A673 (cell line): ENCODE data around the gene ABHD10.

Experiments used
- EZH2 ChIP-seq: fragments of 200-600 bp; sonication (generic); IDR thresholded peaks from 2 replicates; pipeline ENCODE4 v1.6.1; 2017; ENCODE audit warnings: borderline replicate concordance, low read depth, mild to moderate bottlenecking, mixed read lengths, antibody characterized with exemption, low read length; ENCODE audit not compliant: poor library complexity, severe bottlenecking
- TF ChIP-seq, protein P1 (sequence below): fragments of 300-800, 200-600 bp; sonication (generic); conservative IDR thresholded peaks from 2 replicates; pipeline ENCODE4 v1.5.1; 2017; ENCODE audit warnings: low read depth, mild to moderate bottlenecking, antibody characterized with exemption, low read length, moderate library complexity, mixed read lengths

DNA sequence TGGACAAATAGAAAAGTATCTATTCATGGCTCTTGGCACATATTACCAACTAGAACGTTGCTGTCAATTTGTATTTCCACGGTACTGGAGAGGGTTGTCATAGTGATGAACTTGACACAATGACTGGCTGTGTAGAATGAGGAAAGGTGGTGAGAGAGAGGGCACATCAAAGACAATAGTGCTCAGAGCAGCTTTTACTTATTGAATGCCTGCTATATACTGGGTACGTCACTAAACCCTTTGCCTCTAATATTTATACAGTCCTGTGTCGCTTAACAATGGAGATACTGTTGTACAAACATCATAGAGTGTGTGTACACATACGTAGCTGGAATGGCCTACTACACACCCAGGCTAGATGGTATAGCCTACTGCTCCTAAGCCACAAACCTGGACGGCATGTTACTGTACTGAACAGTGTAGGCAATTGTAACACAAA, 64.0 kb downstream of the ABHD10 start:
- TF ChIP-seq EZH2: no peak
- TF ChIP-seq, protein P1, sequence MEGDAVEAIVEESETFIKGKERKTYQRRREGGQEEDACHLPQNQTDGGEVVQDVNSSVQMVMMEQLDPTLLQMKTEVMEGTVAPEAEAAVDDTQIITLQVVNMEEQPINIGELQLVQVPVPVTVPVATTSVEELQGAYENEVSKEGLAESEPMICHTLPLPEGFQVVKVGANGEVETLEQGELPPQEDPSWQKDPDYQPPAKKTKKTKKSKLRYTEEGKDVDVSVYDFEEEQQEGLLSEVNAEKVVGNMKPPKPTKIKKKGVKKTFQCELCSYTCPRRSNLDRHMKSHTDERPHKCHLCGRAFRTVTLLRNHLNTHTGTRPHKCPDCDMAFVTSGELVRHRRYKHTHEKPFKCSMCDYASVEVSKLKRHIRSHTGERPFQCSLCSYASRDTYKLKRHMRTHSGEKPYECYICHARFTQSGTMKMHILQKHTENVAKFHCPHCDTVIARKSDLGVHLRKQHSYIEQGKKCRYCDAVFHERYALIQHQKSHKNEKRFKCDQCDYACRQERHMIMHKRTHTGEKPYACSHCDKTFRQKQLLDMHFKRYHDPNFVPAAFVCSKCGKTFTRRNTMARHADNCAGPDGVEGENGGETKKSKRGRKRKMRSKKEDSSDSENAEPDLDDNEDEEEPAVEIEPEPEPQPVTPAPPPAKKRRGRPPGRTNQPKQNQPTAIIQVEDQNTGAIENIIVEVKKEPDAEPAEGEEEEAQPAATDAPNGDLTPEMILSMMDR: no peak
